Ovary (tissue), 9 donors: ENCODE results near the gene CCSER2. TPM values are rescaled to one million over a fixed set of nuclear protein-coding genes. Genes with fewer than 3 reads are reported as not detected.

Experiments
- DNase-seq, 5 donors: peaks; one replicate each; pipeline ENCODE4 v3.0.0-alpha.2; 2019 to 2020
- H3K27ac ChIP-seq, 2 donors: fragments of 200-600 bp; one replicate each; pipeline versions ENCODE4 v1.5.1 to v1.8.0; 2019 to 2022
- H3K27me3 ChIP-seq: fragments of 200-600 bp; one replicate; pipeline ENCODE4 v1.8.0; 2022
- H3K36me3 ChIP-seq: fragments of 200-600 bp; sonication (generic); one replicate; pipeline ENCODE4 v1.5.1; 2019
- H3K4me1 ChIP-seq: one replicate; pipeline ENCODE4 v1.8.1; 2013; ENCODE audit warnings: mild to moderate bottlenecking, moderate library complexity; ENCODE audit not compliant: insufficient read depth
- H3K4me3 ChIP-seq: fragments of 200-600 bp; sonication (generic); one replicate; pipeline ENCODE4 v1.5.1; 2017
- H3K9me3 ChIP-seq, 2 donors: fragments of 200-600 bp in 1 of 2; sonication (generic) in 1 of 2; one replicate each; pipeline versions ENCODE4 v1.5.1 to v1.8.1; 2013 to 2019; ENCODE audit warnings: mild to moderate bottlenecking in 1 of 2, moderate library complexity in 1 of 2
- EP300 ChIP-seq: sonication (generic); formaldehyde crosslinking; IDR thresholded peaks from one replicate; pipeline ENCODE4 v1.6.1; 2017; ENCODE audit warnings: antibody characterized with exemption
- POLR2A ChIP-seq: fragments of 450-650 bp; IDR thresholded peaks from one replicate; pipeline ENCODE4 v1.6.1; 2017; ENCODE audit warnings: antibody characterized with exemption, mild to moderate bottlenecking, moderate library complexity
- WGBS, 3 donors: extraction: QIAGEN DNeasy Blood & Tissue Kit in 1 of 3; methylation state at CpG; one replicate each; pipeline versions ENCODE4 v1.1.5 to v1.1.7; 2013 to 2017; 5-methylcytosine and 5-hydroxymethylcytosine counted together
- intact Hi-C, 4 donors: fragments of 100-400 bp; cut with DNase I; formaldehyde crosslinking; loops; one replicate each; pipeline versions ENCODE4 v1.11.0 to v1.15.1; 2022 to 2023
- polyA plus RNA-seq, 2 donors: library from polyadenylated mRNA; stranded (reverse); fragments of 200-250 nt in 1 of 2; fragments of 350-450 nt in 1 of 2; fragmentation: Illumina TruSeq in 1 of 2; extraction: RNeasy Lipid Tissue Mini Kit (QIAGEN cat#74804) in 1 of 2; gene quantifications; one replicate each; pipeline ENCODE4 v1.2.3, GENCODE V29; 2013 to 2014
- total RNA-seq, 7 donors: library from RNA; depleted of rRNA in 2 of 7; stranded (reverse); fragments of >200 nt in 2 of 7; fragmentation: NEBNext Ultra II Directional in 3 of 7; extraction: Animal tissue kit (Norgen Biotek cat#: 25700) in 3 of 7; gene quantifications; one replicate each; pipeline versions ENCODE4 v1.1.0 to v1.2.4, GENCODE V29; 2016 to 2023
- TF ChIP-seq, protein P1 (sequence below), 3 donors: fragments of 450-650 bp in 2 of 3; fragments of 200-600 bp in 1 of 3; IDR thresholded peaks; one replicate each; pipeline versions ENCODE4 v1.5.1 to v1.8.0; 2016 to 2022; ENCODE audit warnings: antibody characterized with exemption in 3 of 3, mild to moderate bottlenecking in 1 of 3
- donor health status: DM: no; HTN: no; CAD: no; lungs with moderate emphysema.
- donor health status: DM: no; HTN: no; CAD: no.
- donor health status: Bipolar disorder and iron deficiency.
- donor health status: DM: yes; HTN: yes; CAD: no.
- donor health status: DM: no; HTN: no; CAD: no.
- donor health status: DM: yes; HTN: yes; CAD: no.

CCSER2 gene
- total and polyA plus RNA-seq, 9 donors = 12.2 to 86.3 (median 50.7) TPM

- Histone ChIP-seq H3K4me3 (no peak overlapping the region), H3K27me3 (no peaks in the 10 kb centered on the region), H3K9me3 (no peaks in the 10 kb centered on the region), H3K4me1 (peaks cover 3% of the 10 kb centered on the region), H3K27ac (no peak overlapping the region), H3K36me3 (no peaks in the 10 kb centered on the region)
- 29 to 55% (median 30%) methylated on average over 2 of the region's 2 CpGs for WGBS, 3 donors
- TF ChIP-seq, protein P1, sequence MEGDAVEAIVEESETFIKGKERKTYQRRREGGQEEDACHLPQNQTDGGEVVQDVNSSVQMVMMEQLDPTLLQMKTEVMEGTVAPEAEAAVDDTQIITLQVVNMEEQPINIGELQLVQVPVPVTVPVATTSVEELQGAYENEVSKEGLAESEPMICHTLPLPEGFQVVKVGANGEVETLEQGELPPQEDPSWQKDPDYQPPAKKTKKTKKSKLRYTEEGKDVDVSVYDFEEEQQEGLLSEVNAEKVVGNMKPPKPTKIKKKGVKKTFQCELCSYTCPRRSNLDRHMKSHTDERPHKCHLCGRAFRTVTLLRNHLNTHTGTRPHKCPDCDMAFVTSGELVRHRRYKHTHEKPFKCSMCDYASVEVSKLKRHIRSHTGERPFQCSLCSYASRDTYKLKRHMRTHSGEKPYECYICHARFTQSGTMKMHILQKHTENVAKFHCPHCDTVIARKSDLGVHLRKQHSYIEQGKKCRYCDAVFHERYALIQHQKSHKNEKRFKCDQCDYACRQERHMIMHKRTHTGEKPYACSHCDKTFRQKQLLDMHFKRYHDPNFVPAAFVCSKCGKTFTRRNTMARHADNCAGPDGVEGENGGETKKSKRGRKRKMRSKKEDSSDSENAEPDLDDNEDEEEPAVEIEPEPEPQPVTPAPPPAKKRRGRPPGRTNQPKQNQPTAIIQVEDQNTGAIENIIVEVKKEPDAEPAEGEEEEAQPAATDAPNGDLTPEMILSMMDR (IDR thresholded peaks at IDR 0.05) = no peak
- TF ChIP-seq EP300 (no peak), POLR2A (no peak)
- no peak for DNase-seq
- intact Hi-C loops = no loop called here
Measured at GRCh38 chr10:84348860-84349259, 20.5 kb downstream of the CCSER2 start.

DNA sequence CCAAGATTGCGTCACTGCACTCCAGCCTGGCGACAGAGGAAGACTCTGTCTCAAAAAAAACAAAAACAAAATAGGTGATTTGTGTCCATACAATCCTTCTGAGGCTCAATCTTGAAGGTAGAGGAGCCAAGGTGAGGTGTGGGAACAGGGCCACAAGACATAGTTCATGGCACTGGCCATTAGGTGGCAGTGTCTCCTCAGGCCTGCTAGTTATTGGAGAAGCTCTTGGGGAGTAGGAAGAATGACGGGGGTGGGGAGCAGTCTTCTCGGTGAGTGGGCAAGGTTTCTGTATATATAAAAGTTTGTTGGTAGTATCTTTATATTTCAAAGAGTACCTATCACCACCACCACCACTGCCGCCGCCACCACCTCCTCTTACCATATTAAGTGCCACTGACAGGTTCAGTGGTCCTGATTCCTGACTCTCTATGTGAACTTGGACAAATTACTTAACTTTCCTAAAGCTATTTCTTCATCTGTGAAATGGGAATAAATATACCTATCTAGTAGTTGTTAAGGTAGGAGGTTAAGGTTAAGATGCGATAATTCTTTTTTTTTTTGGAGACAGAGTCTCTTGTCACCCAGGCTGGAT lies 24.0 kb downstream of the CCSER2 start:
- Histone ChIP-seq H3K9me3 (no peaks in the 10 kb centered on the region), H3K36me3 (no peaks in the 10 kb centered on the region), H3K27me3 (no peaks in the 10 kb centered on the region), H3K4me1 (peaks cover 5% of the 10 kb centered on the region), H3K27ac (no peak overlapping the region), H3K4me3 (no peak overlapping the region)
- WGBS, 3 donors = 82 to 87% (median 85%) methylated on average over 7 of the region's 7 CpGs
- TF ChIP-seq EP300 (no peak), POLR2A (no peak)
- TF ChIP-seq, protein P1 (IDR thresholded peaks at IDR 0.05) = peak in 2 of 3 donors; percentile 8 to 17
- DNase-seq = peak in 2 of 5 donors; percentile 33 to 35
- intact Hi-C loops = no loop called here

DNA sequence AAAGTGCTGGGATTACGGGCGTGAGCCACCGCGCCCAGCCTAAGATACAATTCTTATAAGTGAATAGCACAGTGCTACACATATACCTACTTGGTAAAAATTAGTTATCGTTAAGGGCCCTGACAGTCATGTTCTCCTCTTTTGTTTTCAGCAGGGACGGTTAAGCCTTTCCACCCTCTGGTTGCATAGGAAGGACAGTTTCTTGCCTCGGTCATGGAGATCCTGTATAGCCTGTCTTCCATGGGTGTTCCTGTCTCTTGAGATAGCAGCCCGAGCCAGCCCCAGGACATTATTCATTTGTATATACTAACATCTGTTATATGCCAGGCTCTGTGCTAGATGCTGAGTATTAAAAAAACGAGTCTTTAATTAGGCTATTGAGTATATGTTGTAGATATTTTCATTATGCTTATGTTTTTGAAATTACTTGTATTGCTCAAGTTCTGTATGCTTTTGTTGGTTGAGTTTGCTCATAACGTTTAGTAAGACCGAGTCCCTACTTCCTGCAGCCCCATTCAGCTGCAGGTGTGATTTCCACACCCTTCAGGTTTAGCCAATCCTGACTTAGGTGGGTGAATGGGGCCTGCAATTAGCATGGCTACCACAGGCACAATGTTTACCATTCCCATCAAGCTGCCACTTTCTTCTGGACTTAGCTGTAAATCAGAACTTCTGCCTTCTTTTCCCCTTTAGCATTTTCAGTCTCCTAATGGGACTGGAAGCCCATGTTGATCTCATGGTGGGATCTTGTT lies 24.8 kb downstream of the CCSER2 start:
- H3K9me3 ChIP-seq = no peaks in the 10 kb centered on the region
- DNase-seq = no peak
- intact Hi-C loops = no loop called here
- no peak overlapping the region for H3K27ac ChIP-seq
- H3K27me3 ChIP-seq = no peaks in the 10 kb centered on the region
- no peaks in the 10 kb centered on the region for H3K36me3 ChIP-seq
- TF ChIP-seq, protein P1 (IDR thresholded peaks at IDR 0.05) = no peak
- no peak for TF ChIP-seq POLR2A
- TF ChIP-seq EP300 = no peak
- peaks cover 5% of the 10 kb centered on the region for H3K4me1 ChIP-seq
- 89 to 90% (median 89%) methylated on average over 11 of the region's 11 CpGs for WGBS, 3 donors
- no peak overlapping the region for H3K4me3 ChIP-seq

- intact Hi-C loops = no loop called here
- peaks cover 2% of the 10 kb centered on the region for H3K4me1 ChIP-seq
- no peaks in the 10 kb centered on the region for H3K9me3 ChIP-seq
- H3K4me3 ChIP-seq = no peak overlapping the region
- WGBS, 3 donors = 64 to 76% (median 68%) methylated on average over 4 of the region's 4 CpGs
- no peak for DNase-seq
- H3K27me3 ChIP-seq = no peaks in the 10 kb centered on the region
- H3K27ac ChIP-seq = no peak overlapping the region
- TF ChIP-seq POLR2A (no peak), EP300 (no peak)
- TF ChIP-seq, protein P1 (IDR thresholded peaks at IDR 0.05) = no peak
- H3K36me3 ChIP-seq = no peaks in the 10 kb centered on the region
Measured at GRCh38 chr10:84354623-84355022, 26.2 kb downstream of the CCSER2 start.
